Left colon (tissue), 2 donors: Measurements from ENCODE around the gene ENKD1. TPM values are rescaled to one million over a fixed set of nuclear protein-coding genes. Genes with fewer than 3 reads are reported as not detected.
A peak's percentile ranks its signal among the peaks of the same experiment; 100 is the strongest.

Experiments
- ATAC-seq: fragments of 200-7000 bp; cut with Tn5 transposase; one replicate; pipeline ENCODE4 v1.9.1; 2020; ENCODE audit warnings: mild to moderate bottlenecking, moderate library complexity
- DNase-seq, 2 donors: peaks; one replicate each; pipeline ENCODE4 v3.0.0-alpha.2; 2020
- intact Hi-C, 2 donors: fragments of 100-400 bp; cut with DNase I in 1 of 2; cut with micrococcal nuclease in 1 of 2; formaldehyde crosslinking; loops; one replicate each; pipeline versions ENCODE4 v1.11.2 to v1.14.0; 2022; cut with DNase I, micrococcal nuclease
- total RNA-seq, 2 donors: library from RNA; stranded (reverse); fragmentation: NEBNext Ultra II Directional; extraction: Animal tissue kit (Norgen Biotek cat#: 25700); gene quantifications; one replicate each; pipeline ENCODE4 v1.2.1, GENCODE V29; 2021
- donor health status: DM: no; HTN: no; CAD: no.
- donor health status: DM: yes; HTN: yes; CAD: no.

The ENKD1 gene
- total RNA-seq, 2 donors from 2014 or later: 7.4 to 9.0 TPM

GRCh38 chr16:67667817-67668494, 1.4 kb upstream of the ENKD1 start:
- ATAC-seq (peak; percentile 78), DNase-seq (peak; percentile 85)
- intact Hi-C loops: loop anchor here in 1 of 2 donors (5.0 kb wide), 1 partner anchor 146 kb away; no protein-coding TSS in a partner anchor

DNA sequence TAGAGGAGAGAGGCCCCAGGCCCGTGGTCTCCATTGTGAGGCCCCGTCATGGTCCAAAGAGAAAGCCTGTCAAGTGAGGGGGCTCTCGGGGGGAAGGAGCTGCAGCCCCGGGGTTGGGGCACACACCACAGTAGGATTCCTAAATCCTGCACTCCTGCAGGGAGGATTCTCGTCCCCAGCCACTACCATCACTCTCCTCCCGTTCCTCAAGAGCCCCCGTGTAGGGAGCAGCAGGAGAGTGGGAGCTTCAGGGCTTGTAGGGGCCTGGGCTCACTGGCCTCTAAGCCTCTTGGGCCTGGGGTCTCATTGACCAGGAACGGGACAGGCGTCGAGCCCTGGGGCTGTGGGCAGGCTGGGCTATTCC, 885 bp upstream of the ENKD1 start:
- intact Hi-C loops: loop anchor here in 1 of 2 donors (5.0 kb wide), 1 partner anchor 145 kb away; no protein-coding TSS in a partner anchor
- DNase-seq (peak in 1 of 2 donors; percentile 25), ATAC-seq (no peak)

DNA sequence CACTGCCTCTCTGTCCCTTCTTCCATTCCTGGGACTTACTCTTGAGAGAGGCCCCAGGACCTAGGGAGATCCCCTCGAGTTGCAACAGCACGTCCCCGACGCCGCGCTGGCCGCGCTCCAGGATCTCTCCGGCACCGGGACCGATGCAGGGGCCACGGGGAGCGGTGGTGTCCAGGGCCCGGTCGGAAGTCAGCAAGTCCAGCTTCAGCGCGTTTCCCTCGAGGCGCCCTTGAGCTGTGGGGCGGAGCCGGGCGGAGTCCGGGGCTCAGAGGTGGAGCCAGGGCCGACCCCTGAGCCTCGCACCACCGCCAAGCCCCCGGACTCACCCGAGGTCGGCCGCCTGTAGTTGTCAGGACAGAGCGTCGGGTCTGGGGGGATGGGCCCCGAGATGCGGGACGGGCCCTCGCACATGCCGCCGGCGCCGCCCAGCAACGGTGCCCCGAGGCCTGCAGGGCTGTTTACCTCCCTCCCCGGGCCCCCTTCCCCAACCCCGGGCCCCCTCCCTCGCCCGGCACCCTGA, 458 bp downstream of the ENKD1 start:
- DNase-seq: peak; percentile 48 to 50
- ATAC-seq: peak; percentile 22
- intact Hi-C loops: loop anchor here in 1 of 2 donors (5.0 kb wide), 1 partner anchor 144 kb away; no protein-coding TSS in a partner anchor

DNA sequence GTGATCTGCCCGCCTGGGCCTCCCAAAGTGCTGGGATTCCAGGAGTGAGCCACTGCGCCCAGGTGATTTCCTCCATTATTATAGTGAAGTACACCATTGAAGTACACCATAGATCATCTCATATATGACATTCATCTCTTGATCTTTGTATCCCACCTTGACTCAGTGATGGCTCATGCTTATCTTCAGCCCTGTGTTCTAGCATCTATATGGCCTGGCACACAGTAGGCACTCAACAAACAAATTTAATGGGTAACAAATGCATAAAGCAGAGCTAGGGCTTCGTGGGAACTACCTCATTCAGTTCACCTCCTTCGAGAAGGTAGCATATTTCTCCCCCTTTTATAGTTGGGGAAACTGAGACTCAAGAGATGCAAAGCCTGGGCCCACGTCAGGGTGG, 952 bp downstream of the ENKD1 start:
- no peak for ATAC-seq
- no peak for DNase-seq
- intact Hi-C loops: loop anchor here in 1 of 2 donors (5.0 kb wide), 1 partner anchor 143 kb away; no protein-coding TSS in a partner anchor

DNA sequence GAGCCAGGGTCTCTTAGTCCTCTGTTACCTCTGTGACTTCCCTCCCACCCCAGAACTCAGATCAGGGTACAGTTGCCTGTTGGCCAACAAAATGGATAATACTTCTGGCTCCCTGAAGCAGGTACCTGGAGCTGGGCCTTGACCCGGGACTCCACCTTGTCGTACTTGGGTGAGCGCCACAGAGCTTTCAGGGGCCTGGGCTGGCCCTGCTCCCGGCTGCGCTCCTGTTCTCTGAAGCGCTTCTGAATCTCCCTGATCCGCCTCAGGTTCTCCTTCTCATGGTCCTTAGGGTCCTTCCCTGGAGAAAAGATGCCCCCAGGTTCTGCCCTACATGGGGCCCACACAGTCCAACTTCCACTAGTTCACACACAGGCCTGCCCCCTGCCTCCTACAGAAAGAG, 1.7 kb downstream of the ENKD1 start:
- intact Hi-C loops: loop anchor here in 1 of 2 donors (5.0 kb wide), 1 partner anchor 143 kb away; no protein-coding TSS in a partner anchor
- ATAC-seq: no peak
- no peak for DNase-seq

- intact Hi-C loops: no loop called here
- DNase-seq: no peak
- ATAC-seq: no peak
These were observed 2.3 kb downstream of the ENKD1 start for GRCh38 chr16:67664258-67664657.

- ATAC-seq: no peak
- no peak for DNase-seq
- intact Hi-C loops: no loop called here
These were observed 2.7 kb downstream of the ENKD1 start for GRCh38 chr16:67663877-67664222.

DNA sequence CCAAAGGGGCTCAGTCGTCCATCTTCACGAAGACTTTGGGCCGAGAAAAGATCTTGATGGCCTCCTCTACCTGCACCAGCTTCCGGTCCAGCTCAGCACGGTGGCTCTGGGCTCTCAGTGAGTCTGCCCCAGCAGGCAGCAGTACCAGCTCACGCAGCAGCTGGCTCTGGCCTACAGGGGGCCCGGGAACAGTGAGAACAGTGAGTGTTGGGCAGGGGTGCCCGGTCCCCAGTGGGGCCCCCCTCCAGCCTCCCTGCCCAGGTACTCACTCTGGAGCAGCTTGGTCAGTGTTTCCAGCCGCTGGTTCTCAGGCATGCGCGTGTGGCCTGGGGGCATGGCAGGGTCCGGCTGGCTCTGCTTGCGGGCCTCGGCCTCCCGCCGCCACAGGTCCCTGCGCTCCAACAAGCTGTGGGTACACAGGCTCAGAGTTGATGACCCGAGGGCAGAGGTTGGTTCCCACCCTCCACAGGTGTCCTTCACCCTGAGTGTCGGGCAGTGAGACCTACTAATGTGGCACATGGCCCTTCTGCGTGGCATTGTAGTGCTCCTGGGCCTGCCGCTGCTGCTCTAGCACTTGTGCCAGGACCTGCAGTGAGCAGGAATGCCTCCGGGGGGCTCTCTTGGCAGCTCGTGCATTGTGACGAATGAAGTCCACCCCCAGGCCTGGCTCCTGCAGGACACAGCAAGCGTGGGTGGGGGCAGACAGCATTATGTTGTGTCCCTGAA, 3.2 kb downstream of the ENKD1 start:
- intact Hi-C loops: no loop called here
- DNase-seq (peak in 1 of 2 donors; percentile 28), ATAC-seq (no peak)

GRCh38 chr16:67662653-67663010, 3.9 kb downstream of the ENKD1 start:
- DNase-seq (no peak), ATAC-seq (no peak)
- intact Hi-C loops: no loop called here

GRCh38 chr16:67661886-67662652, 4.5 kb downstream of the ENKD1 start:
- intact Hi-C loops: no loop called here
- peak in 1 of 2 donors; percentile 27 for DNase-seq
- no peak for ATAC-seq

GRCh38 chr16:67661101-67661761, 5.3 kb downstream of the ENKD1 start:
- intact Hi-C loops: no loop called here
- ATAC-seq (peak; percentile 4), DNase-seq (no peak)

GRCh38 chr16:67660564-67661028, 6.0 kb downstream of the ENKD1 start, which contains the start of gene PARD6A:
Gene PARD6A, plus strand, starts transcription at chr16:67660960. Its CDS starts 79 bp downstream, at chr16:67661039.
- DNase-seq: peak; percentile 93 to 97
- ATAC-seq: peak; percentile 86
- intact Hi-C loops: no loop called here

DNA sequence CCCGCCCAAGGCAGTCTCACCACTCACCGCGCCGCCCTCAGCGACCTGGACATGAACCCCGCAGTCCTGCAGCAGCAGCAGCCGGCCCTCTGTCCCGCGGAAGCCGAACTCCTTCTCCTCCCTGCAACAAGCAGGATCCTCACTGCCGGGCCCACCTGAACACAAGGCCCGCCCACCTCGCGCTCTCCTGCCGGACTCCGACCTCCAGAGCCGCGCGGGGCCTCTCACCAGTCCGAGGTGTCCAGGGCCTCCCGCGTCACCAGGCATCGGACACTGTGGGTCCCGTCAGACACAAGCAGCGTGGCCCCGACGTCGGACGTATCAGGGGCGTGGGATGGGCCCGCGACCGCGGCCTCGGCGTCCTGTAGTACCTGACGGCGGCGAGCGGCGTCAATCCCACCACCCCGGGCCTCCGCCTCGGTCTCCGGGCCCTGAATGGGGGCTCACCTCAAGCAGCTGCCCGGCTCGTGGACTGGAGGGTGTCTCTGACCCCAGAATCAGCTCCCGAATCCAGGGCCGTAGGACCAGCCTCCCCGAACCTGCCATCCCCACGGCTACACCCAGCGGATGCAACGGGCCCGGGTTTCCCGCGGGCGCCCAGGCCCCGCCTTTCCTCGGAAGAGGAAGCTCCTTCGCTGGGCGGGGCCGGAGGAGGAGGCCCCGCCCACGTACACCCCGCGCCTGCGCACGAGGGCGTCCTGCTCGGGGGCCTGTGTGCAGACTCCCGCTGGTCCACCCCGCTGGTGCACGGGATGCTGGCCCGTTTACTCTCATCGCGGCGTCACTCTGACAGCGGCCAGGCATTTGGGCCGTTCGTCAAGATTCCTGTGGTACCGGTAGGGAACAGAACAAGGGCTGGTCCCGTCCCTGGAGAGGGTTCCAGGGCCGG, 6.6 kb downstream of the ENKD1 start, which contains the start of gene ACD:
Gene ACD (minus strand): TSS at position 586 of the 889 bp plus-strand sequence. CDS start 40 bp downstream, at position 546.
- intact Hi-C loops: loop anchor here in 1 of 2 donors (10.0 kb wide), 1 partner anchor 95 kb away; the partner anchor contains the start of gene CTCF
- ATAC-seq: peak; percentile 88
- DNase-seq: peak; percentile 88 to 90

DNA sequence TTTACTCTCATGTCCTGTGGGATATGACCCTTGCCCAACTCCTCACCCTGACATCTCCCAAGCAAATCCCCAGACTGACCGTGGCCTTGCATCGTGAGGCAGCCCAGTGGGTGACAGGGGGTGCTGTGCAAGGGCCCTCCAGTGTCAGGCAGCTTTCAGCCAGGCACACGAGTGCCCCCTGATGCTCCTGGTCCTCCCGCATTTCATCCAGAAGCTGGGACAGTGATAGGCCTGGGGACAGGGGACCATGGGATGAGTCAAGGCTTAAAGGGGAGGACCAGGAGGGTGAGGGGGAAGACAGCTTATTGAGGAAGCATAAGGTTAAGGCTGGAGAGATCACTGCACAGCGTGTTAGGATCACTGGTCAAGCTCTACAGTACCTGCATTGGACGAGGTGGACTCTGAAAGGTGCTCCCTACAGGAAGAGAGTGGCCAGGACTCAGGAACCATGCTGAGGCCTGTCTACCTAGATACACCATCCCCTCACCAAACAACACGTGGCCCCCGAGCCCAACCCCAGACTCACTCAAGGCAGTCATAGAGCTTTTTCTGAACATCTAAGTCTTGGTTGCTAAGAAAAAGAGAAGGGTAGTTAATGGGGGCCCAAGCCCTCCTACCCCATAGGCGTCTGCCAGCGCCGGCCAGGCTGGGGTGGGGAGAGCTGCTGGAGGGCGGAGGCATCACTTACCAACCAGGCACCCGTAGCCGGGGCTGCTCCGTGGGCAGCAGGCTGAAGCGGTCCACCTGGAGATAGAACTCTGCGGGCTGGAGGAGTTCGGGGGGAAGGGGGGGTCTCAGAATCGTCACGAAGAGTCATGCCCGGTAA, 7.5 kb downstream of the ENKD1 start:
- ATAC-seq (no peak), DNase-seq (no peak)
- intact Hi-C loops: loop anchor here in 1 of 2 donors (10.0 kb wide), 1 partner anchor 94 kb away; the partner anchor contains the start of gene CTCF

DNA sequence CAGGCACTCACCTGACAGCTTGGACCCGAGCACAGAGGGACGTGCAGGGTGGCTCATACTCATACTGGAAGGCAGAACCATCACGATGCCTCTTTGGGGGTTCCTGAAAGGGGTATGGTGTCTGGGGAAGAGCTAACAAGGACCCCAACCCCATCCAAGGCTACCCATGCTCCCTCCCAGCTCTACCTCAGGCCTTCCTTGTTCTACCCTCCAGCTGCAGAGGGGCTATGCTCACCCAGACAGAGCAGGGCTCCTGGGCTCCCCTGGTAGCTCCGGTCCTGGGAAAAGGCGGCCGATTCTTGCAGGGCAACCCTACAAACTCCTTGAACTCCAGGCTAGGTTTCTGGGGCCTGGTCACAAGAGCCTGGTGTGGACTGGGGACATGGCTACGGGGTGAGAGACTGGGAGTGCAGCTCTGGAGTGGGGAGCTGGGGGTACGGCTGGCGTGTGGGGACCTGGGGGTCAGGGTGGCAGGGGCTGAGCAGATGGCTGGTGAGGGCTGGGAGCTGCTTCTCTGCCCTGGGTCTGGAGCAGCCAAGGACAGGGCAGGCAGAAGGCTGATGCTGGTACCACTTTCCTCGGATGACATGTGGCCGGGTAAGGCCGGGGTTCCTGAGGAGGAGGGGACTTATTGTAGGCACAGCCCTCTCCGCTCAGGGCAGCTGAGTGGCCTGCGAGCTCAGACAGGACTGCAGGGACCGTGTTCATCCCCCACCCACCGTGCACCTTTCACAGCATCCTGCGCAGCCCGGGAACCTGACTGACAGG, 8.6 kb downstream of the ENKD1 start:
- intact Hi-C loops: loop anchor here in 1 of 2 donors (10.0 kb wide), 1 partner anchor 93 kb away; the partner anchor contains the start of gene CTCF
- ATAC-seq: no peak
- no peak for DNase-seq
